Activated CD8-positive, alpha-beta memory T cell treated with anti-CD3 and anti-CD28 coated beads for 48 hours (primary cell): ENCODE measurements around the gene MAP2K2.

Experiments used
- DNase-seq, 3 experiments: peaks; one replicate each; pipeline ENCODE4 v3.0.0-alpha.2; 2020; ENCODE audit warnings: low read depth in 2 of 3, low spot score in 2 of 3

Gene MAP2K2

DNA sequence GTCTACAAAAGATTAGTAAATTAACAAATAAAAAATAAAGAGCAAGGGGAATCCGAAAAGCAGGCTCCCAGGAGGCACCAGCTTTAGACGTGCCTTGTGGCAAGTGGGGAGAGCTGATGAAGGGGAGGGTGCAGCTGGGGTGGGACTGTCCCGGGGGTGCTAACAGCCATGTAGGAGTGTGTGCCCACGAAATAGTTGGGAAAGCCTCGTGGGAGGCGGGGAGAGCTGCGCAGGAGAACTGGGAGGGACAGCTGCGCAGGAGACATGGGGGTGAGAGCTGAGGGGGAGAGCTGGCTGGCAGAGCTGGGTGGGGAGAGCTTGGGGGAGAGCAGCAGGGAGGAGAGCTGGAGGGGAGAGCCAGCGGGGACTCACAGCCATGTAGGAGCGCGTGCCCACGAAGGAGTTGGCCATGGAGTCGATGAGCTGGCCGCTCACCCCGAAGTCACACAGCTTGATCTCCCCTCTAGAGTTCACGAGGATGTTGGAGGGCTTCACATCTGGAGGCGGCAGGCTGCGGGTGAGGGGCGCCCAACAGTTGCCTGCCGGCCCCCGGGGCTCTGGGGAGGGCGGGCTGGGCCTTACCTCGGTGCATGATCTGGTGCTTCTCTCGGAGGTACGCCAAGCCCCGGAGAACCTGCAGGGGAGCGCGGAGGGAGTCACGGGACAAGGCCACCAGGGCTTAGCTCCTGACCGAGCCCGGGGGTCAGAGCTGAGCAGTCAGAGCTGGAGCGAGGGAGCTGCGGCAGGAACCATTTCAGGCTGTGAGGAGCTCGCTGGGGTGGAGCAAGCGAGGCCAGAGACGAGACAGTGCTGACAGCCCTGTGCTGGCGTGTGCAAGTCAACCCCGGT is 23.1 kb downstream of the MAP2K2 start:
- DNase-seq: no peak

DNA sequence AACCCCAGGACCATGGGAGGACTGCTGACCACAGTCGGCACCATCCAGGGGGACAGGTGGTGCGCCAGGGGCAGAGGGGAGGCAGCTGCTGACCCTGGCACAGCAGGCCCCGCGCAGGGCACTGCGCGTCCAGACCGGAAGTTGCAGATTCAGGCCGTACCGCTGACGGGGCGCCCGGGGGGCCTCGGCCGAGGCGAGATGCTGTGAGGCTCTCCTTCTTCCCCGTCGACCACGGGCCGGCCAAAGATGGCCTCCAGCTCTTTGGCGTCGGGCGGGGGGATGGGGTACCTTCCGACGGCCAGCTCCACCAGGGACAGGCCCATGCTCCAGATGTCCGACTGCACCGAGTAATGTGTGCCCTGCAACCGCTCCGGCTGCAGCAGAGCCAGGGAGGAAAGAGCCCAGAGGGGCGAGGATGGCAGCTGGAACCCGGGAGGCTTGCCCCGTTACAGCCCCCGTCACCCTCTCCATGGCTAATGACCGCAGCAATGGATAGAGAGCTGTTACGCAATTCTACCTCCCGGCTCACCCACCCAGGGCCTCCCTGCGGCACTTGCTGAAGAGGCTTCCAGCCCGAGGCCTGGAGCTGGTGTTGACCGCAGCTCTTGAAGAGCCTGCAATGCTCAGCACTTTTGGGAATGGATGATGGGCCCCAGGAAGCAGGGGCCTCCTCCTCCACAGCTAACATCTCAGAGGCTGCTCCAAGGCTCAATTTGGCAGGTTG is 24.7 kb downstream of the MAP2K2 start:
- DNase-seq: no peak

DNA sequence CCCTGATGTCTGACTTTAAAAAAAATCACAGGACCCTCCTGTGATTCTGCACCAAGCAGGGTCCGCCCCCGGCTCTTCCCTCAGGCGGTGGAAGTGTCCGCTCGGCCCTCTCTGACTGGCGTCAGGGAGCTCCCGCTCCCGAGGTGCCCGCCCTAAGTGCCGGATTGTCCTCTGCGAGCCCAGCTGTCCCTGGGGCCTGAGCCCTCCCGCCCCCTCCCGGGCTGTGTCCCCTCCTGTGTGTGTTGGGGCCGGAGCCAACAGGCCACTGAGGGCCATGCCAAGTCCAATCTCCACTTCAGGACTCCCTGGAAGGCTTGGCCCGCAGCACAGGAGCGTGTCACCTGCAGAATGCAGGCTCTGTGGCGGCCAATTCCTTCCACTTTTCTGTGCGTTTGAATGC is 25.4 kb downstream of the MAP2K2 start:
- DNase-seq: no peak

DNA sequence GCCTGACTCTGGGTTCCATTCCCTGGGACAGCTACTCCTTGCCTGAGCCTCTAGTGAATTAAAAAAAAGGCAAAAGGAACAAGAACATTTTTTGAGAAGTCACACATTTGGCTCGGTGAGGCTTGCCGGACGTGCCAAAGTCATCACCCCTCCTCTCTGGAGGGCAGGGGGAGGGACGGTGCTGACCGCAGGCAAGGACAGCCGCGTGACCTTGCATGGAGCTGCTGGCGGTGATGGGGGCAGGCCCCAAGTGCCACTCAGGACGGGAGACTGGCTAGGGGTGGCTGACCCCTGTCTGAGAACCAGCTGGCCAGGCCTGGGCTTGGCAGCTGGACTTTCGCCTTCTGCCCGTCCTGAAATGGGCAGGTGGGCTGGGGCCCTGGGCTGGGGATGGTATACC is 26.4 kb downstream of the MAP2K2 start:
- no peak for DNase-seq

DNA sequence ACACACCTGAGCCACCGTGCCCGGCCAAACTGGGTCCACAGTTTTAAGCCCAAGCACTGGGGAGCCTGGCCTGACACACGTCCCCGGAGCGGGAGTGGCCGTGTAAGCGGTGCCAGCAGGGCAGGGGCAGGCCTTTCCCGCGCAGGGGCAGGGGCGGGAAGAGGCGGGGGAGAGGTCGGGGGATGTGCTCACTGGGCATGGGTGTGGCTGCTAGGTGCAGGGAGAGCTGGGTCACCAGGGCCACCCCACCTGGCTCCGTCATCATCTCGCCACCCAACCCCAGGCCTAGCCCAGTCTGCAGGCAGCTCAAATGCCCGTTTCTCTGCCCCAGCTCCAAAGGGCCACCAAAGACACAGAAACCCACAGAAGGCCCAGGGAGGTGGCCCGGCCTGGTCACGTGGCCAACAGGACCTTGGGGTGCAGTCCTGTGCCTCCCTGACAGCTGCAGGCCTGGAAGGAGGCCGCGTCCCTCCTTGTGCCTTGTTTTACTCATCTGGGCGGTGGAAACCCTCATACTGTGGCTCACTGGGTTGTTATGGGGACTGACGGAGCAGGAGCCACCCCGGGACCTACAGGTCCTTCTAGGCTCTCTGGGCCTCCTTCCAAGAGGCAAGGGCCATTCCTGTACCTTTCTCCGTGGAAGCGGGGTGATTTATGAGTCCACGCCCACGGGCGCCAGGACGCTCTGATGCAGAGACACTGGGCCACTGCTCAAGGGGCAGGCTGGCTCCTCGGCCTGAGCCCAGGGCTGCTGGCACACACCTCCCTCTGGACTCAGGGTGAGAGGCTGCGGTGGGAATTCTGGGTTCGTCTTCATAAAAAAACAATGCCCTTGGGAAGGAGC is 27.7 kb downstream of the MAP2K2 start:
- no peak for DNase-seq

DNA sequence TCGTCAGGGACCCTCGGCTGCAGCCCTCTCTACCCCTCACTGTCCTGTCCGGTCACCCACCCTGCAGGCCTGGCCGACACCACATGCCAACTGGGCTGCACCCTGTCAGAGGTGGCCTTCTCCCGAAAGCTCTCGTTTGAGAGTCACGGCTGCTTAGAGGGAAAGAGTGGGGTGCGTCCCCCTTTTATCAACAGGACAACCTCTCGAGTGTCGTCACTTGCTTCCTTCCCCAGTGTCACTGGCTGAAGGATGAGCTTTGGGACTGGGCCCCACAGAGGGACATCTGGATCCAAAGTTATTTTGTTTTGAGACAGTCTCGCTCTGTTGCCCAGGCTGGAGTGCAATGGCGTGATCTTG is 28.5 kb downstream of the MAP2K2 start:
- DNase-seq: no peak

DNA sequence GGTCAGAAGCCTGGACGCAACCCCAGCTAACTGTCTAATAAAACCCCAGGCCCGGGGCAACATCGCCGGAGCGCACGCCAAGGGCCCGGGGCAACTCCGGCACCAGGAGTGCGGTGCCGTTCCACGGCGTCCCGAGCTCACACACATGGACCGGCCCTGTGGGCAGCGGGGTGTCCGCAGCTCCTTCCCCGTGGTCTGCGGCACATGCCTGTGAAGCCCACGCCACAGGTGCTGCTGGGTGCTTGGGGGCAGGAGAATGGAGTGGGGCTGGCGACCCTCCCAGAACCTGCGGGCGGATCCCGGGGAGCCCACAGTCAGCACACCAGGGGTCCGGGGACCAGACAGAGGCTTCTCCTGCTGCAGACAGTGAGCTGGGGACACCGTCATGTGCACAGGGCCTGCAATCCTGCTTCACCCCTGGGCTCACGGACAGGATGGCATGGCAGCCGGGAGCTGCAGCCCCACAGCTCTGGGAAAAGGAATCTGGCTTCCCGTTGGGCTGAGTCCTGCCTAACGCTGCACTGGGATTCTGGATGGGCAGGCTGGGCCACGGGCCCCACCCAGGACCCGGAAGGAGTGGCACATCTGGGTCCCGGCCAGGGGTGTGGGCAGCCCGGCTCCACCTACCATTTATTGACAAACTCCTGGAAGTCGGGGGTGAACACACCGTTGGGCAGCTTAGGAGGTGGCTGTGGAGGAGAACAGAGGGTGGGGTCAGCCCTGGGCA is 29.0 kb downstream of the MAP2K2 start:
- DNase-seq: no peak

DNA sequence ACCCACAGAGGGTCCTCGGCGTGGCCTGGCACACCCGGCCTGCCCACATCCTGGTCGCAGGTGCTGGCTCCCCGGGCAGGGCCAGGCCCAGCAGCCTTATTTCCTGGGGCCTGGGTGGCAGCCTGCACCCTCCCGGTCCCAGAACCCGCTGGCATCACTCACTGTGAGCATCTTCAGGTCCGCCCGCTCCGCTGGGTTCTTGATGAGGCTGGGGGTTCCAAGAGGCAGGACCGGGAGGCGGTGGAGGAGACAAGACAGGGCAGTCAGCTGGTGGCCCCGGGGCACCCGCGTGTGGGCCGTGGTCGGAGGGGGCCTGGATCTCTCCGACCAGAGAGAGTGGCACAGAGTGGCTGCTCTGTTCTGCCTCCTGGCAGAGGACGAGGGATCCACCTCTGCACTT is 29.6 kb downstream of the MAP2K2 start:
- no peak for DNase-seq

DNA sequence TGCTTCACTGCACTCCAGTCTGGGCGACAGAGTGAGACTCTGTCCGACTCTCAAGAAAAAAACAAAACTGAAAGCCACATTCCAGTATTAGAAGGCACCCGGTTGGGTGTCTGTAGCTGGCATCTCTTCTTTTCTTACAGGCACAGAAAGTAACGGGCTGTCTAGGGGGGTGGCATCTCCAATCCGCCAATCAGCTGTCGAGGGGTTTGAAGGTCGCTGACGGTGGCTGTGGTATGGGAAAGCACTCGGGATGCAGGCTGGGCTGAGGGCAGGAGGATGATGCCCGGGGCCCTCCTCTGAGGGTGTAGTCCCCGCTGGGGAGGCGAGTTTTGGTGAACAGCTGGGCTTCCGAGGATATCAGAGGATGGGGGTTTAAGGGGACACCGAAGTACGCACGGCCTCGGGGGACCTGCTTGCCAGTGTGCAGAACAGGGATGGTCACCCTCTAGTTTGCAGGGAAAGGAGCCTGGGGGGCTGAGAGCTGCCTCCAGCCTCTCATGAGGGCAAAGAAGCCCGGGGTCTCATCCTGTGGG is 30.2 kb downstream of the MAP2K2 start:
- DNase-seq: no peak

DNA sequence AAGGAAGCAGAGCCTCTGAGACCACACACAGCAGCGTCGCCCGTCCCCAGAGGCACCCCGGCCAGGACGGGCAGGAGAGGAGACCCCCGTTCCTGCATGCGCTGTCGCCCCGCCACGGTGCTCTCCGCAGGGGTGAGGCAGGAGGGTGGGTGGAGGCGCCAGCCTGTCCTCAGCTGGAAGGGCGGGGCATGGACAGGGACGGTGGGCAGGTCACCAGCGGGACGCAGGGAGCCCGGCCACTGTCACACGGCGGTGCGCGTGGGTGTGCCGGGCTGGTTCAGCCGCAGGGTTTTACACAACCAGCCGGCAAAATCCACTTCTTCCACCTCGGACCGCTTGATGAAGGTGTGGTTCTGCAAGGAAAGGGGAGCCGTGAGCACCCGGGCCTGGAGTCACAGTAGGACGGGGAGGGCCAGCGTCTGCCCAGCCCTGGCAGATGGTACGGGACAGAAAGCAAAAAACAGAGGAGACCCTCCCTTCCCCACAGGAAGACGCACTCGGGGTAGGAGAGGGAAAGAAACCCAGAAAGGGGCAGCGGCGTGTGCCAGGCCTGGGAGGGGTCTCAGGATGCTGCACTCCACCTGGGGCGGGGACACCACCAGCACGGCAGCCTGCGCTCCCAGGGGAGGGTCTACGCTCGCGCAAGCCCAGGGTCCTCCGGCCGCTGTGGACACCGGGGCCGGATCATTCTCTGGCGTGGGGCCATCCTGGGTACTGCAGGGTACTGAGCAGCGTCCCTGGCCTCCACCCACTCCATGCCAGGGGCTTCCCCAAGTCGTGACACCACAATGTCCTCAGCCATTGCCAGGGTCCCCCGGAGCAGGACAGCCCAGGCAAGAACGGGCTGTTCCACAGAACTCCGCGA is 33.3 kb downstream of the MAP2K2 start:
- no peak for DNase-seq

DNA sequence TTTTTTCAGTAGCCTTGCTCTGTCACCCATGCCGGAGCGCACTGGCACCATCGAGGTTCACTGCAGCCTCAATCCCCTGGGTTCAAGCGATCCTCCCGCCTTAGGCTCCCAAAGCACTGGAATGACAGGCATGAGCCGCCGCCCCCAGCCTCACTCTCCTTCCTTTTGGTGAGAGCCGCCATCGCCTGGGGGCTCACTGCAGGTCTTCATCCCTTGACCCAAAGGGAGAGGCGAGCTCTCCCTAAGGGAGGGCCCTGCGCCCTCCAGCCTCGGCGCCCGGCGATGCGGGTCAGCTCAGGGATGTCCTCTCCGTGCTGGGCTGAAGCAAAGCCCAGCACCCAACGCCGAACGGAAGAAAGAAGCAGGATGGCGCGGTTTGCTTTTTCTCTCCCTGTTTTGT is 34.0 kb downstream of the MAP2K2 start:
- no peak for DNase-seq

DNA sequence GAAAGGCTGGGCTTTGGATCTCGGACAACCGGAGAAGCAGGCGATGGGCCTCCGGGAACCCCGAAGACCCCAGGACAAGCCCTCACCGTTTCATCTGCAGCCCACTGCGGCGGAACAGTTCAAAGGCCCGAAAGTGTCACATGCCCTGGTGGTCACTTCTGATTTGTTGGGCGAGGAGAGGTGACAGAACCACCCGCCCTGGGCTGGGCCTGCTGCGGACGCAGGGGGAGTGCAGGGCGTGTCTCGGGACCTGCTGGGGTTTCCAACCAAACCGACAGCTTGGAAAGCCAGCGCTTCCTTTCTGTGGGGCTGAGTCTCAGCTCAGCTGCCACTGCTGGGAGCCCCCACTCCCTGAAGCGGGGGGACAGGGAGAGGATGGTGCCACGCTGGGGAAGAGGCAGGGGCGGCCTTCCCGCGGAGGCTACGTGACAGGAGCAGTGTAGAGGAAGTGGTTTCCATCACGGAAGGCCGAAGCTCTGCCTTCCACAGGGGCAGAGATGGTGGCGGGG is 34.5 kb downstream of the MAP2K2 start:
- DNase-seq: peak in 2 of 3 experiments; percentile 48 to 49

DNA sequence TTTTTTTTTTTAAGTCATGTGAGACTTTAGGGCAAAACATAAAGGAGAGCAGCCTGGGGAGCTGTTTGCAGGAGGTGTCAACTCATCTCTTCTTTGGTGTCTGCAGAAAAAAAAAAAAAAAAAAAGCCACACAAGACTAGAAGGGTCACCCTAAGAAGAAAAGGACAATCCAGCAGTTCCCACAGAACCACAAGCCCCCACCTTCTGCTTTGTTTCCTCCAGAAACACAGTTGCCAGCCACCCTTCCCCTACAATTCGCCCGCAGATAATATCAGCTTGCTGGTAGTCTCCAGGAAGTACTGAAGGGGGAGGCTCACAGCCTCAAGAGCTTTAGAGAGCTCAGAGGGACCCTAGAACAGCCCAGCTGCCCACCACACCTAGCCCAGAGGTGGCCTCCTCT is 34.9 kb downstream of the MAP2K2 start:
- no peak for DNase-seq

DNA sequence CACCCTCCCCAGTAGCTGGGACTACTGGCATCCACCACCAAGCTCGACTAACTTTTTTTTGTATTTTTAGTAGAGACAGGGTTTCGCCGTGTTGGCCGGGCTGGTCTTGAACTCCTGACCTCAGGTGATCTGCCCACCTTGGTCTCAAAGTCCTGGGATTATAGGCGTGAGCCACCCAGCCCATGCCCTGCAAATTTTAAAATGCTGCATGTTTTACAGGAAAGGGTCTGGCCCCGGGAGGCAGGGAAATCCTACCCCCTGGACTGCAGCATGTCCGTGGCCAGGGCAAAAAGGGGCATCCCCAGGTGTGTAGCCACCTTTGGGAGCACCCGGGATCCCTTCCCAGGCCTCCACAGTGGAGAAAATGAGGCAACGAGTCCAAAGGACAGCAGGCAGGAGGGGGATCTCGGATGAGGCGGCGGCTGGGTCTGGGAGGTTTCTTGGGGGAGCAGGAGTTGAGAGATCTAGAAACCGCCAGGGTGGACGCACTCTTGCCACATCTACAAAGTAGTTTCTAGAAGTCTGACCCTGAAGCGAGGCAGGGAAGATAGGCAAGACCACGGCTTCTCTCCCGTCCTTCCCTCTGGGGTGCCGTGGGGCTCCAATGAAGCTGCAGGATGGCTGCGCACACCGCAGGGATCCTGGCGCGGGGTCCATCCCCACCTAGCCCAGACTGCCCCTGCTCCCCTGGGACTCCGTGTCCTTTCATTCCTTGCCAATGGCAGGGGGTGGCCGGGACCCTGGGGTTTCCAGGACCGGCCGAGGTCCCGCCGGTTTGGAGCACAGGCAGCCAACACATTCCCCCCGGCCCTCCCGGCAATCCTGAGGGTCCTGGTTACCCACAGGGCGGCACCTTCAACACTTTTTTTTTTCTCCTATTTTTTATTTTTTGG is 35.9 kb downstream of the MAP2K2 start:
- DNase-seq: no peak

DNA sequence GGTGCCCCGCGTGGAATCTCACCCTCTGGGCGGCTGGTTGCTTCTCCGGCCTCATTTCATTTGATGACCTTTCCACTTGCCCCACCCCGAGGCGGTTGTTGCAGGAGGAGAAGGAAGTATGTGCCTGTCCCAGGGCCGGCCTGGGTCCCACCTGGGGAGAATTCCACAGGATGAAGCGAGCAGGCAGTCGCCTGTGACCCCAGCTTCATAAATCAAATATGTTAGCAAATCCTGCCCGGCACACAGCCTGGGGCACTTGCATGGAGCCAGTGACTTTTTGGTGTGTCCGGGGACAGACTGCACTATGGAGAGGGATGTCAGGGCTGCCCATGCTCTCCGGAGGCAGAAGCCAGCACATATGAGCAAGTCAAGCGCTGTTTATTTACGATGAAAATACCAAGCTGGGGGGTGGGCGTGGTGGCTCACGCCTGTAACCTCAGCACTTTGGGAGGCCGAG is 37.5 kb downstream of the MAP2K2 start:
- no peak for DNase-seq

DNA sequence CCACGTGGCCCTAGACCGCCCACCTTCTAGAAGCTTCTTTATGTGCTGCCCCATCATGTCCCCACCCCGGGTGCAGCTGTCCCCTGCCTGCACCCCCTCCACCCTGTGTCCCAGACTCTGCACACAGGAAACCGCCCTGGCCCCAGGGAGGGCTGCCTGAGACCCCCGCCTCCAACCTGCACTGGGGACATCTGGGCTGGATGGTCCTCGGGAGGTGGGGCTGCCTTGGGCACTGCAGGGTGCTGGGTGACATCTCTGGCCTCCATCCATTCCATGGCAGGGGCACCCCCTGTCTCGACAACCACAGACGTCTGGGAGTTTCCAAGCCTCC is 39.4 kb downstream of the MAP2K2 start:
- DNase-seq: no peak

DNA sequence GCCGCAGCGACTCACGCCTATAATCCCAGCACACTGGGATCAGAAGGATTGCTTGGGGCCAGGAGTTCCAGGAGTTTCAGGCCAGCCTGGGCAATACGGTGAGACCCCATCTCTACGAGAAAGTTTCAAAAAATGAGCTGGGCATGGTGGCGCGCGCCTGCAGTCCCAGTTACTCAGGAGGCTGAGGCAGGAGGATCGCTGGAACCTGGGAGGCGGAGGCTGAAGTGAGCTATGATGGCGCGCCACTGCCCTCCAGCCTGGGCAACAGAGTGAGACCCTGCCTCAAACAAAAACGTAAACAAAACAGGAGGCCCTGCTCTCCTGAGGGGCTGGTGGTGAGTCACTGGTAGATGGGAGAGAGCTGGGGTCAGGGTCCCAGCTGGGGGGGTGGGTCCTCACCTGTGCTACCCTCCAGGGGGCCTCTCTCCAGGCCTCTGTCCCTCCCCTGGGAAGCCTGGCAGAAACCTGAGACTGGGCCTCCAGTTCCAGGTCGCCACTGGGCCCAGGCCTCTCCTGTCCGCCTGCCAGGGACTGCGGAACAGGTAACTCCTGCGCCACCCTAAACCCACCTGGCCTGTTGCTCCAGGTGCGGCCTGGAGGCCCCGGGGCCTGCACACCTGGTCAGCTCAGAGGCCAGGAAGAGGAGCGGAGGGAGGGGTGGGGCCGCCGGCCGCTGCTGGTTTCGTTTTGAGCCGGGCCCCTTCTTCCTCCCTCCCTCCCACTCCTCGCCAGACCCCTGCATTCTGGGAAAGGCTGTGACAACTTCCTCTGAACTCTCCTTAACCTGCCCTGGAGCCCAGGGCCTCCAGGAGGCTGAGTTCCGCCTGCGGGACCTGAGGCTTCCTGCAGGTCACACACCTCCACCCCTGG is 40.0 kb downstream of the MAP2K2 start:
- DNase-seq: no peak

DNA sequence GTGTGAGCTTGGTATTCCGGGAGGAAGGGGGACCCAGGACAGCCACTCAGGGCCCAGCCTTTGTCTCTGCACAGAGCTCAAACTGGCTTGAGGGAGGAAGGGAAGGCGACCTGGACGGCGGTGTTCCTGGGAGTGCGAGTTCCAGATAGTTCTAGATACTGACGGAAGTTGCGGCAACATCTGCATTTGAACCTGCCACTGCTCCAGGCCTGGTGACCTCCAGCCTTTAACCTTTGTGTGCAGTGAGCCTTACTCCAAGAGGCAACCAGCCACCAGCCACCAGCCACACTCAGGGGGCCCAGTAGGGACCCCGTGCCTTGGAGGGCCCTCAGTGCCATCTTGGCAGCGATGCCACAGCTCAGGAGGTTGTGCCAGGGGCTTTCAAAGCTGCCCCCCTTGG is 41.8 kb downstream of the MAP2K2 start:
- DNase-seq: no peak
